LHCN-M2 (cell line): Measurements from ENCODE around the gene SH3RF2. TPM values are rescaled to one million over a fixed set of nuclear protein-coding genes. Genes with fewer than 3 reads are reported as not detected.
A peak's percentile ranks its signal among the peaks of the same experiment; 100 is the strongest.
"Not testable (repeated sequence)": the region's sequence is repeated elsewhere in the genome, so short reads cannot be mapped to it uniquely, and the experiment has no call there.

Source experiments
- DNase-seq: peaks from one replicate; pipeline ENCODE4 v3.0.0-alpha.2; 2012; ENCODE audit warnings: low read depth
- total RNA-seq: library from RNA; depleted of rRNA; stranded (reverse); fragments of >200 nt; gene quantifications from 2 replicates; pipeline ENCODE4 v1.2.3, GENCODE V29; 2014

SH3RF2 gene
- total RNA-seq, 1 experiment from 2014 or later: 1.9 TPM

GRCh38 chr5:145948921-145949320 lies 12.5 kb downstream of the SH3RF2 start:
- no peak for DNase-seq

- no peak for DNase-seq
Observed at GRCh38 chr5:145949474-145949873, 13.1 kb downstream of the SH3RF2 start.

GRCh38 chr5:145951071-145951470 lies 14.7 kb downstream of the SH3RF2 start:
- no peak for DNase-seq

GRCh38 chr5:145953202-145953601 lies 16.8 kb downstream of the SH3RF2 start:
- no peak for DNase-seq

GRCh38 chr5:145954140-145954539 lies 17.8 kb downstream of the SH3RF2 start:
- DNase-seq: not testable (repeated sequence)

- no peak for DNase-seq
Observed at GRCh38 chr5:145957388-145957787, 21.0 kb downstream of the SH3RF2 start.

GRCh38 chr5:145958436-145958835 lies 22.1 kb downstream of the SH3RF2 start:
- DNase-seq: no peak

GRCh38 chr5:145960166-145960565 lies 23.8 kb downstream of the SH3RF2 start:
- no peak for DNase-seq

- DNase-seq: no peak
Observed at GRCh38 chr5:145960848-145961600, 24.6 kb downstream of the SH3RF2 start.

GRCh38 chr5:145962001-145962400 lies 25.6 kb downstream of the SH3RF2 start:
- DNase-seq: no peak

GRCh38 chr5:145964008-145964407 lies 27.6 kb downstream of the SH3RF2 start:
- DNase-seq: not testable (repeated sequence)

GRCh38 chr5:145965804-145966203 lies 29.4 kb downstream of the SH3RF2 start:
- no peak for DNase-seq

- DNase-seq: no peak
Observed at GRCh38 chr5:145967296-145967695, 30.9 kb downstream of the SH3RF2 start.

GRCh38 chr5:145968970-145969713 lies 32.8 kb downstream of the SH3RF2 start:
- no peak for DNase-seq

GRCh38 chr5:145969714-145970092 lies 33.3 kb downstream of the SH3RF2 start:
- DNase-seq: no peak

GRCh38 chr5:145971108-145971507 lies 34.7 kb downstream of the SH3RF2 start:
- no peak for DNase-seq

- DNase-seq: no peak
Observed at GRCh38 chr5:145971701-145972100, 35.3 kb downstream of the SH3RF2 start.

- DNase-seq: no peak
Observed at GRCh38 chr5:145975001-145975360, 38.6 kb downstream of the SH3RF2 start.

- DNase-seq: peak; percentile 92
Observed at GRCh38 chr5:145975361-145976066, 39.1 kb downstream of the SH3RF2 start.

GRCh38 chr5:145976431-145977155 lies 40.2 kb downstream of the SH3RF2 start:
- no peak for DNase-seq

GRCh38 chr5:145978171-145978570 lies 41.8 kb downstream of the SH3RF2 start:
- no peak for DNase-seq

- DNase-seq: no peak
Observed at GRCh38 chr5:145978708-145979107, 42.3 kb downstream of the SH3RF2 start.
